HCT116 (cell line): Measurements from ENCODE around the gene PSENEN.

ENCODE experiments used
- POLR2A ChIP-seq: IDR thresholded peaks from 2 replicates; pipeline ENCODE4 v1.7.0; 2011; ENCODE audit warnings: borderline replicate concordance; ENCODE audit not compliant: insufficient read depth, insufficient read length; ENCODE audit errors: extremely low read depth
- SP1 ChIP-seq: IDR thresholded peaks from 2 replicates; pipeline ENCODE4 v1.6.1; 2012; ENCODE audit warnings: low read depth

GRCh38 chr19:35753634-35754369 lies 8.4 kb downstream of the PSENEN start:
- no peak for TF ChIP-seq POLR2A
- no peak for TF ChIP-seq SP1
